NCI-H187 treated with DMSO at 0.1 percent for 48 hours (cell line): ENCODE measurements around the gene FZR1.
"Not testable (repeated sequence)": the region's sequence is repeated elsewhere in the genome, so short reads cannot be mapped to it uniquely, and the experiment has no call there.

ENCODE experiments used
- DNase-seq: peaks from one replicate; lab custom pipeline; 2025; lab: John Stamatoyannopoulos, UW

FZR1 gene

GRCh38 chr19:3496392-3497273, 9.5 kb upstream of the FZR1 start:
- DNase-seq = no peak

GRCh38 chr19:3497757-3498520, 8.2 kb upstream of the FZR1 start:
- no peak for DNase-seq

- DNase-seq = no peak
These were observed 6.2 kb upstream of the FZR1 start for GRCh38 chr19:3499738-3500428.

- peak; percentile 97 for DNase-seq
These were observed 5.5 kb upstream of the FZR1 start, which contains the start of gene DOHH for GRCh38 chr19:3500429-3501101. DOHH (minus strand) TSS chr19:3500674; CDS start chr19:3496814, 3,860 bp downstream.

- DNase-seq = no peak
These were observed 4.3 kb upstream of the FZR1 start for GRCh38 chr19:3501780-3502179.

GRCh38 chr19:3503036-3503572, 3.0 kb upstream of the FZR1 start:
- no peak for DNase-seq

GRCh38 chr19:3504735-3505134, 1.4 kb upstream of the FZR1 start:
- no peak for DNase-seq

GRCh38 chr19:3506384-3507340, 551 bp downstream of the FZR1 start:
- no peak for DNase-seq

GRCh38 chr19:3507371-3508120, 1.4 kb downstream of the FZR1 start:
- no peak for DNase-seq

GRCh38 chr19:3508121-3508661, 2.1 kb downstream of the FZR1 start:
- DNase-seq = not testable (repeated sequence)

- DNase-seq = no peak
These were observed 2.8 kb downstream of the FZR1 start for GRCh38 chr19:3508771-3509535.

GRCh38 chr19:3509566-3509989, 3.5 kb downstream of the FZR1 start:
- DNase-seq = no peak

- no peak for DNase-seq
These were observed 4.6 kb downstream of the FZR1 start for GRCh38 chr19:3510727-3511126.

GRCh38 chr19:3511506-3512251, 5.6 kb downstream of the FZR1 start:
- no peak for DNase-seq

GRCh38 chr19:3512562-3513228, 6.6 kb downstream of the FZR1 start:
- DNase-seq = no peak

GRCh38 chr19:3513229-3514140, 7.4 kb downstream of the FZR1 start:
- DNase-seq = no peak
